HG03354 (cell line): ENCODE results near the gene GPR17.

ENCODE experiments used
- ATAC-seq: cut with Tn5 transposase; IDR thresholded peaks from one replicate; pipeline ENCODE4 v1.9.1; 2021; ENCODE audit warnings: mild to moderate bottlenecking; ENCODE audit not compliant: unreplicated experiment, poor library complexity, severe bottlenecking

GPR17 gene

GRCh38 chr2:127645395-127646291 is at the start of gene GPR17:
TSS of gene GPR17 (plus strand) at chr2:127646153. CDS start at chr2:127650736, 4,583 bp downstream.
- ATAC-seq, result no peak

- no peak for ATAC-seq
Measured at GRCh38 chr2:127596311-127597045, 49.5 kb upstream of the GPR17 start.

- ATAC-seq, result no peak
Measured at GRCh38 chr2:127597046-127597983, 48.6 kb upstream of the GPR17 start.

- no peak for ATAC-seq
Measured at GRCh38 chr2:127597984-127598380, 48.0 kb upstream of the GPR17 start.

- no peak for ATAC-seq
Measured at GRCh38 chr2:127598711-127599110, 47.2 kb upstream of the GPR17 start.

GRCh38 chr2:127599211-127599610 is 46.7 kb upstream of the GPR17 start:
- no peak for ATAC-seq

GRCh38 chr2:127604986-127605385 is 41.0 kb upstream of the GPR17 start:
- ATAC-seq, result no peak

- no peak for ATAC-seq
Measured at GRCh38 chr2:127605691-127606263, 40.2 kb upstream of the GPR17 start.

GRCh38 chr2:127606625-127607398 is 39.1 kb upstream of the GPR17 start:
- ATAC-seq, result no peak

- no peak for ATAC-seq
Measured at GRCh38 chr2:127607399-127607908, 38.5 kb upstream of the GPR17 start.

GRCh38 chr2:127608061-127609030 is 37.6 kb upstream of the GPR17 start:
- ATAC-seq, result no peak

- ATAC-seq, result no peak
Measured at GRCh38 chr2:127609031-127609751, 36.8 kb upstream of the GPR17 start.

- ATAC-seq, result no peak
Measured at GRCh38 chr2:127609818-127610217, 36.1 kb upstream of the GPR17 start.

GRCh38 chr2:127610561-127610960 is 35.4 kb upstream of the GPR17 start:
- ATAC-seq, result no peak

GRCh38 chr2:127611076-127611925 is 34.7 kb upstream of the GPR17 start:
- ATAC-seq, result no peak
